GM23338 (cell line): ENCODE measurements around the gene IL12A. TPM values are rescaled to one million over a fixed set of nuclear protein-coding genes. Genes with fewer than 3 reads are reported as not detected.

Source experiments
- ATAC-seq: fragments of 200-7000 bp; cut with Tn5 transposase; 3 replicates; pipeline ENCODE4 v1.9.1; 2020
- DNase-seq: peaks from one replicate; pipeline ENCODE4 v3.0.0-alpha.2; 2015; ENCODE audit warnings: low spot score
- H2AFZ ChIP-seq: fragments of 200-600 bp; sonication (generic); 2 replicates; pipeline ENCODE4 v1.8.0; 2016; ENCODE audit warnings: antibody characterized with exemption, mild to moderate bottlenecking, moderate library complexity
- H3F3A ChIP-seq: fragments of 200-600 bp; sonication (generic); replicated peaks from 2 replicates; pipeline ENCODE4 v1.8.0; 2017; ENCODE audit warnings: antibody characterized with exemption, mixed run types, low read depth
- H3K27ac ChIP-seq: fragments of 200-600 bp; sonication (generic); 2 replicates; pipeline ENCODE4 v1.6.1; 2016; ENCODE audit warnings: low read depth
- H3K27me3 ChIP-seq: fragments of 200-600 bp; sonication (generic); 2 replicates; pipeline ENCODE4 v1.8.0; 2016; ENCODE audit warnings: mild to moderate bottlenecking, mixed run types, moderate library complexity; ENCODE audit not compliant: insufficient read depth
- H3K36me3 ChIP-seq: fragments of 200-600 bp; sonication (generic); 2 replicates; pipeline ENCODE4 v1.8.0; 2016; ENCODE audit warnings: mild to moderate bottlenecking; ENCODE audit not compliant: insufficient read depth
- H3K4me1 ChIP-seq: fragments of 200-600 bp; sonication (generic); 2 replicates; pipeline ENCODE4 v1.8.0; 2016; ENCODE audit warnings: mild to moderate bottlenecking, moderate library complexity; ENCODE audit not compliant: insufficient read depth
- H3K4me2 ChIP-seq: fragments of 200-600 bp; sonication (generic); 2 replicates; pipeline ENCODE4 v1.7.1; 2017; ENCODE audit warnings: mixed run types
- H3K4me3 ChIP-seq: fragments of 200-600 bp; sonication (generic); 2 replicates; pipeline ENCODE4 v1.6.1; 2016; ENCODE audit warnings: mixed run types
- H3K79me2 ChIP-seq: fragments of 200-600 bp; sonication (generic); replicated peaks from 2 replicates; pipeline ENCODE4 v1.8.0; 2017; ENCODE audit warnings: mild to moderate bottlenecking; ENCODE audit not compliant: insufficient read depth
- H3K9me2 ChIP-seq: fragments of 200-600 bp; sonication (generic); 2 replicates; pipeline ENCODE4 v1.8.0; 2017; ENCODE audit not compliant: insufficient read depth
- H4K20me1 ChIP-seq: fragments of 200-600 bp; sonication (generic); replicated peaks from 2 replicates; pipeline ENCODE4 v1.8.0; 2017; ENCODE audit warnings: mild to moderate bottlenecking; ENCODE audit not compliant: insufficient read depth
- H3K27ac Mint-ChIP-seq: 2 replicates; pipeline ENCODE4 v1.8.0; 2020; ENCODE audit warnings: inconsistent platforms, mild to moderate bottlenecking, moderate library complexity, mixed read lengths
- H3K27me3 Mint-ChIP-seq: 3 replicates; pipeline ENCODE4 v1.8.0; 2022; ENCODE audit warnings: low read depth, mild to moderate bottlenecking, moderate library complexity, mixed read lengths, inconsistent platforms; ENCODE audit not compliant: insufficient read depth, poor library complexity
- H3K36me3 Mint-ChIP-seq: 3 replicates; pipeline ENCODE4 v1.8.0; 2021; ENCODE audit warnings: low read depth, mild to moderate bottlenecking, inconsistent platforms, moderate library complexity, mixed read lengths
- H3K4me1 Mint-ChIP-seq: 3 replicates; pipeline ENCODE4 v1.8.0; 2020; ENCODE audit warnings: mild to moderate bottlenecking, inconsistent platforms, mixed read lengths
- H3K4me3 Mint-ChIP-seq: 3 replicates; pipeline ENCODE4 v1.8.0; 2021; ENCODE audit warnings: moderate library complexity, mild to moderate bottlenecking, inconsistent platforms, mixed read lengths
- H3K9me3 Mint-ChIP-seq: 3 replicates; pipeline ENCODE4 v1.8.0; 2020; ENCODE audit warnings: moderate library complexity, mild to moderate bottlenecking, inconsistent platforms, mixed read lengths
- CTCF ChIP-seq, 2 experiments: fragments of 200-600 bp in 1 of 2; sonication (generic) in 1 of 2; conservative IDR thresholded peaks; 2 replicates each; pipeline versions ENCODE4 v1.5.1 to v1.6.1; 2016 to 2017; ENCODE audit warnings: antibody characterized with exemption in 2 of 2, low read depth in 2 of 2, mild to moderate bottlenecking in 2 of 2, moderate library complexity in 1 of 2
- ETS1 ChIP-seq: IDR thresholded peaks from 2 replicates; pipeline ENCODE4 v1.6.1; 2016; ENCODE audit warnings: antibody characterized with exemption
- EZH2 ChIP-seq: fragments of 200-600 bp; sonication (generic); IDR thresholded peaks from one replicate; pipeline ENCODE4 v1.8.0; 2017; ENCODE audit warnings: antibody characterized with exemption, mild to moderate bottlenecking, low read depth; ENCODE audit not compliant: unreplicated experiment
- EZH2phosphoT487 ChIP-seq: fragments of 200-600 bp; sonication (generic); IDR thresholded peaks from one replicate; pipeline ENCODE4 v1.8.1; 2018; ENCODE audit warnings: antibody characterized with exemption; ENCODE audit not compliant: unreplicated experiment
- NANOG ChIP-seq: IDR thresholded peaks from 2 replicates; pipeline ENCODE4 v1.6.1; 2016; ENCODE audit warnings: antibody characterized with exemption, borderline replicate concordance
- REST ChIP-seq: IDR thresholded peaks from one replicate; pipeline ENCODE4 v1.6.1; 2018; ENCODE audit warnings: antibody characterized with exemption; ENCODE audit not compliant: unreplicated experiment
- ZNF114 ChIP-seq: fragments of 250-450 bp; sonication (Bioruptor Pico); IDR thresholded peaks from 2 replicates; pipeline ENCODE4 v1.5.0; 2020; ENCODE audit warnings: mild to moderate bottlenecking, moderate library complexity
- polyA plus RNA-seq: library from polyadenylated mRNA; unstranded; fragments of >200 nt; fragmentation: Nextera tagmentation; extraction: Ambion mirVana; gene quantifications from 2 replicates; pipeline ENCODE4 v1.2.1, GENCODE V29; 2016
- total RNA-seq: library from RNA; depleted of rRNA; stranded (reverse); fragments of >200 nt; shearing (Covaris generic); gene quantifications from 2 replicates; pipeline ENCODE4 v1.2.3, GENCODE V29; 2014

IL12A gene
- total and polyA plus RNA-seq, 2 experiments from 2014 or later = 0.69 to 1.3 TPM

- Histone ChIP-seq H3K79me2 (no peaks in the 10 kb centered on the region), H3K27me3 (no peaks in the 10 kb centered on the region), H3K4me2 (no peak overlapping the region), H3K4me1 (no peaks in the 10 kb centered on the region), H3K36me3 (no peaks in the 10 kb centered on the region), H4K20me1 (no peaks in the 10 kb centered on the region), H3K4me3 (no peak overlapping the region), H2AFZ (no peak overlapping the region), H3K27ac (no peak overlapping the region), H3F3A (no peaks in the 10 kb centered on the region), H3K9me2 (no peaks in the 10 kb centered on the region)
- no peak for ATAC-seq
- Mint-ChIP-seq H3K4me3 (no peak overlapping the region), H3K36me3 (no peaks in the 10 kb centered on the region), H3K27ac (no peak overlapping the region), H3K27me3 (peaks cover 2% of the 10 kb centered on the region), H3K4me1 (no peaks in the 10 kb centered on the region; the same call in 2 of the 3 replicates), H3K9me3 (0 out of 3 replicates have a peak, but pooled peaks cover 3% of the 10 kb centered on the region)
- DNase-seq = no peak
- TF ChIP-seq ZNF114 (CRISPR knock-in tag) (no peak), EZH2phosphoT487 (no peak), REST (no peak), ETS1 (no peak), NANOG (no peak), CTCF (conservative IDR thresholded peaks at IDR 0.05; ENCODE audit: low read depth in 2 of 2) (no peak), EZH2 (no peak)
These were observed 9.5 kb upstream of the IL12A start for GRCh38 chr3:159978918-159979703.
